HEK293 (cell line): ENCODE measurements around the gene FKBP10.

Source experiments
- CTCF ChIA-PET: fragments of 350-600 bp; formaldehyde crosslinking; extraction: SDS; loops from one replicate; lab custom pipeline; 2021; ENCODE audit warnings: antibody characterized with exemption; lab: Yijun Ruan, JAX
- POLR2A ChIA-PET: fragments of 300-600 bp; formaldehyde crosslinking; extraction: SDS; loops from one replicate; lab custom pipeline; 2020; ENCODE audit warnings: antibody characterized with exemption, inconsistent platforms; lab: Yijun Ruan, JAX
- H3K27ac ChIP-seq: fragments of 200-500 bp; sonication (Bioruptor generic); 2 replicates; pipeline ENCODE4 v1.5.1; 2014; ENCODE audit warnings: low read depth, low read length, control low read depth, inconsistent platforms; ENCODE audit errors: extremely low read depth
- H3K36me3 ChIP-seq, 2 experiments: fragments of 200-500 bp in 1 of 2; sonication (Bioruptor generic) in 1 of 2; 1 replicate in 1 of 2; 2 replicates in 1 of 2; pipeline ENCODE4 v1.5.1; 2014 to 2017; ENCODE audit warnings: inconsistent platforms in 2 of 2, low read length in 2 of 2; ENCODE audit not compliant: control insufficient read depth in 2 of 2, insufficient read depth in 1 of 2
- H3K4me1 ChIP-seq: fragments of 200-500 bp; sonication (Bioruptor generic); 2 replicates; pipeline ENCODE4 v1.5.1; 2014; ENCODE audit warnings: mild to moderate bottlenecking, low read length, inconsistent platforms; ENCODE audit not compliant: control insufficient read depth, insufficient read depth
- H3K4me3 ChIP-seq: 2 replicates; pipeline ENCODE4 v1.5.1; 2011; ENCODE audit warnings: low read depth, mild to moderate bottlenecking, control low read depth, low read length, moderate library complexity
- H3K9me3 ChIP-seq: fragments of 200-500 bp; sonication (Bioruptor generic); 2 replicates; pipeline ENCODE4 v1.5.1; 2014; ENCODE audit warnings: low read depth, low read length, inconsistent platforms; ENCODE audit not compliant: control insufficient read depth, insufficient read depth
- GLI2 ChIP-seq: fragments of 450-650 bp; formaldehyde crosslinking; IDR thresholded peaks from 2 replicates; pipeline ENCODE4; 2017; ENCODE audit warnings: missing biosample characterization, missing genetic modification characterization, low read depth, borderline replicate concordance
- GLI4 ChIP-seq: fragments of 450-650 bp; formaldehyde crosslinking; IDR thresholded peaks from 2 replicates; pipeline ENCODE4 v1.5.1; 2016; ENCODE audit warnings: missing biosample characterization, missing genetic modification characterization
- GLIS2 ChIP-seq: fragments of 450-650 bp; formaldehyde crosslinking; IDR thresholded peaks from 2 replicates; pipeline ENCODE4 v1.5.1; 2016; ENCODE audit warnings: missing biosample characterization, missing genetic modification characterization
- KLF7 ChIP-seq: fragments of 450-650 bp; formaldehyde crosslinking; IDR thresholded peaks from 2 replicates; pipeline ENCODE4 v1.5.1; 2016; ENCODE audit warnings: missing biosample characterization, missing genetic modification characterization, borderline replicate concordance
- RBAK ChIP-seq: fragments of 450-650 bp; formaldehyde crosslinking; IDR thresholded peaks from 2 replicates; pipeline ENCODE4 v1.5.1; 2016; ENCODE audit warnings: missing biosample characterization, missing genetic modification characterization
- SCRT2 ChIP-seq: fragments of 450-650 bp; formaldehyde crosslinking; IDR thresholded peaks from 2 replicates; pipeline ENCODE4 v1.5.1; 2016; ENCODE audit warnings: missing biosample characterization, missing genetic modification characterization
- YY1 ChIP-seq: fragments of 450-650 bp; formaldehyde crosslinking; IDR thresholded peaks from 2 replicates; pipeline ENCODE4 v1.5.1; 2018; ENCODE audit warnings: missing biosample characterization, missing genetic modification characterization
- ZBTB17 ChIP-seq: fragments of 450-650 bp; formaldehyde crosslinking; IDR thresholded peaks from 2 replicates; pipeline ENCODE4 v1.5.1; 2016; ENCODE audit warnings: missing biosample characterization, missing genetic modification characterization
- ZFP3 ChIP-seq: fragments of 450-650 bp; formaldehyde crosslinking; IDR thresholded peaks from 2 replicates; pipeline ENCODE4 v1.5.1; 2016; ENCODE audit warnings: low read depth, missing biosample characterization, missing genetic modification characterization
- ZFP37 ChIP-seq: fragments of 450-650 bp; formaldehyde crosslinking; IDR thresholded peaks from 2 replicates; pipeline ENCODE4 v1.5.1; 2016; ENCODE audit warnings: missing biosample characterization, missing genetic modification characterization
- ZFP69B ChIP-seq: fragments of 450-650 bp; formaldehyde crosslinking; IDR thresholded peaks from 2 replicates; pipeline ENCODE4 v1.5.1; 2016; ENCODE audit warnings: missing biosample characterization, missing genetic modification characterization
- ZNF138 ChIP-seq: fragments of 450-650 bp; formaldehyde crosslinking; IDR thresholded peaks from 2 replicates; pipeline ENCODE4 v1.5.1; 2016; ENCODE audit warnings: missing biosample characterization, missing genetic modification characterization, borderline replicate concordance
- ZNF202 ChIP-seq: fragments of 450-650 bp; formaldehyde crosslinking; IDR thresholded peaks from 2 replicates; pipeline ENCODE4 v1.5.1; 2016; ENCODE audit warnings: missing biosample characterization, missing genetic modification characterization, borderline replicate concordance
- ZNF404 ChIP-seq: fragments of 450-650 bp; formaldehyde crosslinking; IDR thresholded peaks from 2 replicates; pipeline ENCODE4 v1.5.1; 2017; ENCODE audit warnings: missing biosample characterization, missing genetic modification characterization
- ZNF423 ChIP-seq: fragments of 450-650 bp; formaldehyde crosslinking; IDR thresholded peaks from 2 replicates; pipeline ENCODE4 v1.5.1; 2016; ENCODE audit warnings: missing biosample characterization, missing genetic modification characterization
- ZNF501 ChIP-seq: fragments of 450-650 bp; formaldehyde crosslinking; IDR thresholded peaks from 2 replicates; pipeline ENCODE4 v1.5.1; 2016; ENCODE audit warnings: missing biosample characterization, missing genetic modification characterization
- ZNF521 ChIP-seq: fragments of 450-650 bp; formaldehyde crosslinking; IDR thresholded peaks from 2 replicates; pipeline ENCODE4 v1.5.1; 2017; ENCODE audit warnings: missing biosample characterization, mild to moderate bottlenecking, missing genetic modification characterization
- ZNF585B ChIP-seq: fragments of 450-650 bp; formaldehyde crosslinking; IDR thresholded peaks from 2 replicates; pipeline ENCODE4 v1.5.1; 2016; ENCODE audit warnings: missing biosample characterization, missing genetic modification characterization
- ZNF76 ChIP-seq: fragments of 450-650 bp; formaldehyde crosslinking; IDR thresholded peaks from 2 replicates; pipeline ENCODE4; 2016; ENCODE audit warnings: low read depth, missing biosample characterization, missing genetic modification characterization, borderline replicate concordance
- ZNF768 ChIP-seq: fragments of 450-650 bp; formaldehyde crosslinking; IDR thresholded peaks from 2 replicates; pipeline ENCODE4 v1.5.1; 2018; ENCODE audit warnings: missing biosample characterization, mild to moderate bottlenecking, missing genetic modification characterization
- ZNF792 ChIP-seq: fragments of 450-650 bp; formaldehyde crosslinking; IDR thresholded peaks from 2 replicates; pipeline ENCODE4 v1.5.1; 2016; ENCODE audit warnings: missing biosample characterization, missing genetic modification characterization
- ZSCAN30 ChIP-seq: fragments of 450-650 bp; IDR thresholded peaks from 2 replicates; pipeline ENCODE4 v1.5.1; 2018; ENCODE audit warnings: missing biosample characterization, mild to moderate bottlenecking, missing genetic modification characterization, moderate library complexity
- TF ChIP-seq, protein P1 (sequence below): fragments of 450-650 bp; formaldehyde crosslinking; conservative IDR thresholded peaks from 2 replicates; pipeline ENCODE4 v1.5.1; 2016; ENCODE audit warnings: low read depth, missing biosample characterization, missing genetic modification characterization
- TF ChIP-seq, protein P2 (sequence below): fragments of 450-650 bp; formaldehyde crosslinking; optimal IDR thresholded peaks from 2 replicates; pipeline ENCODE3; 2016; ENCODE audit warnings: missing biosample characterization, mild to moderate bottlenecking, missing genetic modification characterization
- TF ChIP-seq, protein P3 (sequence below): fragments of 450-650 bp; formaldehyde crosslinking; IDR thresholded peaks from 2 replicates; pipeline ENCODE4 v1.5.1; 2016; ENCODE audit warnings: missing biosample characterization, missing genetic modification characterization
- TF ChIP-seq, protein P4 (sequence below): fragments of 450-650 bp; formaldehyde crosslinking; IDR thresholded peaks from 2 replicates; pipeline ENCODE4 v1.5.1; 2016; ENCODE audit warnings: missing biosample characterization, missing genetic modification characterization
- TF ChIP-seq, protein P5 (sequence below): fragments of 450-650 bp; formaldehyde crosslinking; IDR thresholded peaks from 2 replicates; pipeline ENCODE4 v1.5.0; 2017; ENCODE audit warnings: missing biosample characterization, missing genetic modification characterization, borderline replicate concordance

The FKBP10 gene

DNA sequence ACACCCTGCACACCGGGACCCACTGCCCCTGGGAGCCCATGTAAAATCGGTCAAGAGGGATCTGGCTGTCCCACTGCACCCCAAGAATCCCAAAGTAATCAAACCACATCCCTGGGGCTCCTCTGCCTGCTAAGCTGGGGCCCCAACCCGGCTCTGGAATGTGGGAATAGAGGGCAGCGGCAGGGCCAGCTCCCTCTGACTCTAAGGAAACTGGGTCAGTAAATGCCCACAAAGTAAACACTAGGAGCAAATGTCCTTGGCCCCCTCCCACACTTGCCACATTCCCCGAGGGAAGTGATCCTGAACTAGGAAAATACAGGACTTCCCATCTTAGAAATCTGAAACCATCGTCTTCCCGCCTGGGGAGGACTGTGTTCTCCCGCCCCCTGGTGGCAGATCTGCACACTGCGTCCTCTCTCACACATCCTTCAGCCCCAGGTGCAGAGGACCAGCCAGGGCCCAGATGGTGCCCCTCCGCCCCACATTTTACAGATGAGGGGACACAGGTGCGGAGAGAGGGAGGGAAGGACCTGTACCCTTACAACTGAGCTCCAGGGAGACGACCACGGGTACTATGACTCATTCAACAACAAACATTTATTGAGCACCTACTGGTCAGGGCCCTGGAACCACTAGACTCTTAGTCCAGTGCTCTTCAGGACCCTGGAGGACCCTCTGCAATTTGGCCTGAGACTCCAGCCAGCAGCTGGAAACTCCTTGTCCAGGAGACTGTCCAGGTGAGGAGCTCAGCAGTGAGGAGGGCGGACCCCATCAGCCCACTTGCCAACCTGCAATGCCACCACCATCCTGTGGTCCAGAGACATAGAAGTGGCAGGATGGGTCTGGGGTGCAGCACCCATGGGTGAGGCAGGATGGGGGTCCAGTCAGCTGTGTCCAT is 11.2 kb upstream of the FKBP10 start:
- H3K36me3 ChIP-seq: peaks cover 10 to 30% of the 10 kb centered on the region in 2 experiments; a peak in 2 of 3 replicates
- H3K27ac ChIP-seq: no peak overlapping the region; the same call in 1 of the 2 replicates
- peak overlapping the region; percentile 10; the same call in 1 of the 2 replicates for H3K4me3 ChIP-seq
- CTCF ChIA-PET: interaction anchor here (0.5 to 10.6 kb wide), 57 partner anchors 9 to 1252 kb away, joined by 3 to 108 read pairs (median 4); partner anchors contain the start of genes DNAJC7, EIF1, FKBP10 and GAST
- peaks cover 6% of the 10 kb centered on the region for H3K4me1 ChIP-seq
- no peaks in the 10 kb centered on the region for H3K9me3 ChIP-seq
- POLR2A ChIA-PET: interaction anchor here (0.9 to 6.4 kb wide), 10 partner anchors 10 to 113 kb away, joined by 3 to 105 read pairs (median 7); partner anchors contain the start of genes EIF1, FKBP10, HAP1 and JUP
- TF ChIP-seq KLF7 (no peak), ZNF76 (no peak), YY1 (no peak), ZNF792 (tag by site-specific recombination) (peak; percentile 53; the same call in 1 of the 2 replicates), ZNF423 (tag by site-specific recombination) (peak; percentile 92; the same call in 1 of the 2 replicates), SCRT2 (no peak), ZNF585B (tag by site-specific recombination) (no peak), ZFP69B (tag by site-specific recombination) (0 out of 2 replicates have a peak, but pooled peaks have one; percentile 19), ZSCAN30 (tag by site-specific recombination) (peak; percentile 84; the same call in 1 of the 2 replicates), ZFP37 (tag by site-specific recombination) (0 out of 2 replicates have a peak, but pooled peaks have one; percentile 30), ZNF138 (tag by site-specific recombination) (no peak), ZNF521 (no peak), ZNF202 (tag by site-specific recombination) (no peak), GLI4 (no peak), ZNF768 (tag by site-specific recombination) (no peak), GLIS2 (no peak), ZBTB17 (tag by site-specific recombination) (peak; percentile 68), RBAK (tag by site-specific recombination) (no peak), ZNF404 (tag by site-specific recombination) (no peak), ZNF501 (tag by site-specific recombination) (0 out of 2 replicates have a peak, but pooled peaks have one; percentile 17), ZFP3 (tag by site-specific recombination) (no peak), GLI2 (no peak)
- TF ChIP-seq, protein P1, sequence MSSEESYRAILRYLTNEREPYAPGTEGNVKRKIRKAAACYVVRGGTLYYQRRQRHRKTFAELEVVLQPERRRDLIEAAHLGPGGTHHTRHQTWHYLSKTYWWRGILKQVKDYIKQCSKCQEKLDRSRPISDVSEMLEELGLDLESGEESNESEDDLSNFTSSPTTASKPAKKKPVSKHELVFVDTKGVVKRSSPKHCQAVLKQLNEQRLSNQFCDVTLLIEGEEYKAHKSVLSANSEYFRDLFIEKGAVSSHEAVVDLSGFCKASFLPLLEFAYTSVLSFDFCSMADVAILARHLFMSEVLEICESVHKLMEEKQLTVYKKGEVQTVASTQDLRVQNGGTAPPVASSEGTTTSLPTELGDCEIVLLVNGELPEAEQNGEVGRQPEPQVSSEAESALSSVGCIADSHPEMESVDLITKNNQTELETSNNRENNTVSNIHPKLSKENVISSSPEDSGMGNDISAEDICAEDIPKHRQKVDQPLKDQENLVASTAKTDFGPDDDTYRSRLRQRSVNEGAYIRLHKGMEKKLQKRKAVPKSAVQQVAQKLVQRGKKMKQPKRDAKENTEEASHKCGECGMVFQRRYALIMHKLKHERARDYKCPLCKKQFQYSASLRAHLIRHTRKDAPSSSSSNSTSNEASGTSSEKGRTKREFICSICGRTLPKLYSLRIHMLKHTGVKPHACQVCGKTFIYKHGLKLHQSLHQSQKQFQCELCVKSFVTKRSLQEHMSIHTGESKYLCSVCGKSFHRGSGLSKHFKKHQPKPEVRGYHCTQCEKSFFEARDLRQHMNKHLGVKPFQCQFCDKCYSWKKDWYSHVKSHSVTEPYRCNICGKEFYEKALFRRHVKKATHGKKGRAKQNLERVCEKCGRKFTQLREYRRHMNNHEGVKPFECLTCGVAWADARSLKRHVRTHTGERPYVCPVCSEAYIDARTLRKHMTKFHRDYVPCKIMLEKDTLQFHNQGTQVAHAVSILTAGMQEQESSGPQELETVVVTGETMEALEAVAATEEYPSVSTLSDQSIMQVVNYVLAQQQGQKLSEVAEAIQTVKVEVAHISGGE: no peak
- TF ChIP-seq, protein P2, sequence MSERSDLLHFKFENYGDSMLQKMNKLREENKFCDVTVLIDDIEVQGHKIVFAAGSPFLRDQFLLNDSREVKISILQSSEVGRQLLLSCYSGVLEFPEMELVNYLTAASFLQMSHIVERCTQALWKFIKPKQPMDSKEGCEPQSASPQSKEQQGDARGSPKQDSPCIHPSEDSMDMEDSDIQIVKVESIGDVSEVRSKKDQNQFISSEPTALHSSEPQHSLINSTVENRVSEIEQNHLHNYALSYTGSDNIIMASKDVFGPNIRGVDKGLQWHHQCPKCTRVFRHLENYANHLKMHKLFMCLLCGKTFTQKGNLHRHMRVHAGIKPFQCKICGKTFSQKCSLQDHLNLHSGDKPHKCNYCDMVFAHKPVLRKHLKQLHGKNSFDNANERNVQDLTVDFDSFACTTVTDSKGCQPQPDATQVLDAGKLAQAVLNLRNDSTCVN (tag by site-specific recombination): no peak
- TF ChIP-seq, protein P3, sequence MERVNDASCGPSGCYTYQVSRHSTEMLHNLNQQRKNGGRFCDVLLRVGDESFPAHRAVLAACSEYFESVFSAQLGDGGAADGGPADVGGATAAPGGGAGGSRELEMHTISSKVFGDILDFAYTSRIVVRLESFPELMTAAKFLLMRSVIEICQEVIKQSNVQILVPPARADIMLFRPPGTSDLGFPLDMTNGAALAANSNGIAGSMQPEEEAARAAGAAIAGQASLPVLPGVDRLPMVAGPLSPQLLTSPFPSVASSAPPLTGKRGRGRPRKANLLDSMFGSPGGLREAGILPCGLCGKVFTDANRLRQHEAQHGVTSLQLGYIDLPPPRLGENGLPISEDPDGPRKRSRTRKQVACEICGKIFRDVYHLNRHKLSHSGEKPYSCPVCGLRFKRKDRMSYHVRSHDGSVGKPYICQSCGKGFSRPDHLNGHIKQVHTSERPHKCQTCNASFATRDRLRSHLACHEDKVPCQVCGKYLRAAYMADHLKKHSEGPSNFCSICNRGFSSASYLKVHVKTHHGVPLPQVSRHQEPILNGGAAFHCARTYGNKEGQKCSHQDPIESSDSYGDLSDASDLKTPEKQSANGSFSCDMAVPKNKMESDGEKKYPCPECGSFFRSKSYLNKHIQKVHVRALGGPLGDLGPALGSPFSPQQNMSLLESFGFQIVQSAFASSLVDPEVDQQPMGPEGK: peak; percentile 86
- TF ChIP-seq, protein P4, sequence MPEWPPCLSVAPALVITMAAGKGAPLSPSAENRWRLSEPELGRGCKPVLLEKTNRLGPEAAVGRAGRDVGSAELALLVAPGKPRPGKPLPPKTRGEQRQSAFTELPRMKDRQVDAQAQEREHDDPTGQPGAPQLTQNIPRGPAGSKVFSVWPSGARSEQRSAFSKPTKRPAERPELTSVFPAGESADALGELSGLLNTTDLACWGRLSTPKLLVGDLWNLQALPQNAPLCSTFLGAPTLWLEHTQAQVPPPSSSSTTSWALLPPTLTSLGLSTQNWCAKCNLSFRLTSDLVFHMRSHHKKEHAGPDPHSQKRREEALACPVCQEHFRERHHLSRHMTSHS (tag by site-specific recombination): no peak
- TF ChIP-seq, protein P5, sequence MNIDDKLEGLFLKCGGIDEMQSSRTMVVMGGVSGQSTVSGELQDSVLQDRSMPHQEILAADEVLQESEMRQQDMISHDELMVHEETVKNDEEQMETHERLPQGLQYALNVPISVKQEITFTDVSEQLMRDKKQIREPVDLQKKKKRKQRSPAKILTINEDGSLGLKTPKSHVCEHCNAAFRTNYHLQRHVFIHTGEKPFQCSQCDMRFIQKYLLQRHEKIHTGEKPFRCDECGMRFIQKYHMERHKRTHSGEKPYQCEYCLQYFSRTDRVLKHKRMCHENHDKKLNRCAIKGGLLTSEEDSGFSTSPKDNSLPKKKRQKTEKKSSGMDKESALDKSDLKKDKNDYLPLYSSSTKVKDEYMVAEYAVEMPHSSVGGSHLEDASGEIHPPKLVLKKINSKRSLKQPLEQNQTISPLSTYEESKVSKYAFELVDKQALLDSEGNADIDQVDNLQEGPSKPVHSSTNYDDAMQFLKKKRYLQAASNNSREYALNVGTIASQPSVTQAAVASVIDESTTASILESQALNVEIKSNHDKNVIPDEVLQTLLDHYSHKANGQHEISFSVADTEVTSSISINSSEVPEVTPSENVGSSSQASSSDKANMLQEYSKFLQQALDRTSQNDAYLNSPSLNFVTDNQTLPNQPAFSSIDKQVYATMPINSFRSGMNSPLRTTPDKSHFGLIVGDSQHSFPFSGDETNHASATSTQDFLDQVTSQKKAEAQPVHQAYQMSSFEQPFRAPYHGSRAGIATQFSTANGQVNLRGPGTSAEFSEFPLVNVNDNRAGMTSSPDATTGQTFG (tag by site-specific recombination): no peak
